LNCAP (cell line): ENCODE results near the gene CHCHD6.

ENCODE experiments used
- TF ChIP-seq, protein P1 (sequence below): fragments of 450-650 bp; IDR thresholded peaks from 2 replicates; pipeline ENCODE4 v1.5.1; 2017; ENCODE audit warnings: mild to moderate bottlenecking

The CHCHD6 gene

DNA sequence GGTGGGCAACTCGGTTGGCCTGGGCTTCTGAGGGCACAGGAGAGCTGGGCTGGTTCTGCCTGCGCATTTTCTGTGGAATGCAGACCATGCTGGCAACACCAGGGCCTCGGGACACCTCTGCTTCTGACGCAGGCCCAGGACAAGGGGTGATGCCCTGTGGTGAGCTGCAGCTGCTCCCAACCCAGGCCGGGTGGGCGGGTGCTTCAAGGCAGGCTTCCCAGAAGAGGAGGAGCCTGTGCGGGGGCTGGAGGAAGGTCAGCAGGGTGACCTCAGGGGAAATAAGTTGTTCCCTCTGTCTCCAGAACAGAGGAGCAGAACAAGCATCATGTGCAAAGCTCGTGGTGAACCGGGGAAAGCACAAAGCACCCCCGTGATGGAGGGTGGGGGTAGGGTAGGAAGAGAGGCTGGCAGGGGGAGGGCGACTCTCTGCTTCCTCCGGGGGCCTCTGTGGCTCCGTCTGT lies 267.9 kb downstream of the CHCHD6 start:
- TF ChIP-seq, protein P1, sequence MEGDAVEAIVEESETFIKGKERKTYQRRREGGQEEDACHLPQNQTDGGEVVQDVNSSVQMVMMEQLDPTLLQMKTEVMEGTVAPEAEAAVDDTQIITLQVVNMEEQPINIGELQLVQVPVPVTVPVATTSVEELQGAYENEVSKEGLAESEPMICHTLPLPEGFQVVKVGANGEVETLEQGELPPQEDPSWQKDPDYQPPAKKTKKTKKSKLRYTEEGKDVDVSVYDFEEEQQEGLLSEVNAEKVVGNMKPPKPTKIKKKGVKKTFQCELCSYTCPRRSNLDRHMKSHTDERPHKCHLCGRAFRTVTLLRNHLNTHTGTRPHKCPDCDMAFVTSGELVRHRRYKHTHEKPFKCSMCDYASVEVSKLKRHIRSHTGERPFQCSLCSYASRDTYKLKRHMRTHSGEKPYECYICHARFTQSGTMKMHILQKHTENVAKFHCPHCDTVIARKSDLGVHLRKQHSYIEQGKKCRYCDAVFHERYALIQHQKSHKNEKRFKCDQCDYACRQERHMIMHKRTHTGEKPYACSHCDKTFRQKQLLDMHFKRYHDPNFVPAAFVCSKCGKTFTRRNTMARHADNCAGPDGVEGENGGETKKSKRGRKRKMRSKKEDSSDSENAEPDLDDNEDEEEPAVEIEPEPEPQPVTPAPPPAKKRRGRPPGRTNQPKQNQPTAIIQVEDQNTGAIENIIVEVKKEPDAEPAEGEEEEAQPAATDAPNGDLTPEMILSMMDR, result no peak

GRCh38 chr3:126972866-126973265 lies 268.8 kb downstream of the CHCHD6 start:
- TF ChIP-seq, protein P1, result no peak

- TF ChIP-seq, protein P1, result no peak
Observed at GRCh38 chr3:126973814-126974213, 269.8 kb downstream of the CHCHD6 start.

GRCh38 chr3:126974756-126975155 lies 270.7 kb downstream of the CHCHD6 start:
- TF ChIP-seq, protein P1, result no peak

GRCh38 chr3:126976906-126977305 lies 272.9 kb downstream of the CHCHD6 start:
- TF ChIP-seq, protein P1, result no peak

GRCh38 chr3:126977821-126978220 lies 273.8 kb downstream of the CHCHD6 start:
- TF ChIP-seq, protein P1, result no peak

- TF ChIP-seq, protein P1, result no peak
Observed at GRCh38 chr3:126978291-126978690, 274.3 kb downstream of the CHCHD6 start.

DNA sequence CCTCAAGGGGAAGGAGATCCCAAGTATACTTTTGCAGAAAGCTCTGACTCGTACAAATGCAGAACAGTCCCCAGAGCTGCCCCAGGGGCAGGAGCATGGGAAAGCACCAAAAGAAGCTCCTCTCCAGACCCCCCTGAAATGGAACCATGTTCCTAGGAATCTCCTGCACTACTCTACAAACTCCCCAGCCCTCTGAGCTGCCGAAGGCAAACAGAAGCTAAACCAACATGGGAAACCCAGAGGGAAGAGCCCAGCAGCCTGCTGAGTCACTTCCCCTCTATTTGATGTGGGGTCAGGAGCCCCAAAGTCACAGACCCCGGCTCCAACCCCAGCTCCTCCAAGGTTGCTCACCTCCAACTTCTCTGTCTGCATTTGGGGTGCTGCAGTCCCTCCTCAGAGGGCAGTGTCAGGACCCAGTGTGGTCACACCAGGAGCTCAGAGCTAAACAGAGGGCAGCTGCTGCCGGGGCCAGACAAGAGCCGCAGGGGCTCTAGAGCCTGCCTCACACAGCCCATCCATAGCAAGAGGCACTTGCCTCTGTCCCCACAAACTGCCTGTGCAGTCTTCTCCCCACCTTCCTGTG lies 275.1 kb downstream of the CHCHD6 start:
- TF ChIP-seq, protein P1, result no peak
